Esophagus muscularis mucosa (tissue), 3 donors: ENCODE data around the gene NUDT14.

Experiments used
- CTCF ChIP-seq, 3 experiments: fragments of 200-600 bp in 2 of 3; fragments of 450-650 bp in 1 of 3; sonication (generic) in 2 of 3; IDR thresholded peaks; one replicate each; pipeline ENCODE4 v1.5.1; 2017 to 2019; ENCODE audit warnings: antibody characterized with exemption in 3 of 3, mild to moderate bottlenecking in 2 of 3, moderate library complexity in 1 of 3
- POLR2A ChIP-seq: fragments of 450-650 bp; IDR thresholded peaks from one replicate; pipeline ENCODE4 v1.6.1; 2017; ENCODE audit warnings: antibody characterized with exemption, moderate library complexity, mild to moderate bottlenecking, low read depth
- POLR2AphosphoS5 ChIP-seq, 2 donors: sonication (generic); formaldehyde crosslinking; IDR thresholded peaks; one replicate each; pipeline ENCODE4 v1.6.1; 2017; ENCODE audit warnings: antibody characterized with exemption in 2 of 2

- no peak for TF ChIP-seq POLR2AphosphoS5 (IDR thresholded peaks at IDR 0.05)
- TF ChIP-seq CTCF (IDR thresholded peaks at IDR 0.05), result no peak
- no peak for TF ChIP-seq POLR2A
Measured at GRCh38 chr14:105151838-105152793, 29.0 kb downstream of the NUDT14 start.
